Right lobe of liver (tissue), 6 donors: ENCODE measurements around the gene CSRNP2. TPM values are rescaled to one million over a fixed set of nuclear protein-coding genes. Genes with fewer than 3 reads are reported as not detected.

Experiments
- ATAC-seq, 4 donors: fragments of 200-7000 bp; cut with Tn5 transposase; one replicate each; pipeline ENCODE4 v1.9.1; 2020; ENCODE audit warnings: mild to moderate bottlenecking in 4 of 4, moderate library complexity in 4 of 4
- DNase-seq, 3 donors: peaks; one replicate each; pipeline ENCODE4 v3.0.0-alpha.2; 2020
- H3K27ac ChIP-seq, 3 donors: fragments of 200-600 bp; one replicate each; pipeline ENCODE4 v1.8.0; 2022
- H3K27me3 ChIP-seq, 2 donors: fragments of 200-600 bp; one replicate each; pipeline ENCODE4 v1.8.0; 2022
- H3K36me3 ChIP-seq, 4 donors: fragments of 200-600 bp; sonication (generic) in 1 of 4; one replicate each; pipeline versions ENCODE4 v1.5.1 to v1.8.0; 2017 to 2022; ENCODE audit warnings: control low read depth in 1 of 4
- H3K4me1 ChIP-seq, 4 donors: fragments of 200-600 bp; sonication (generic) in 1 of 4; one replicate each; pipeline versions ENCODE4 v1.5.1 to v1.8.0; 2017 to 2022; ENCODE audit warnings: control low read depth in 1 of 4
- H3K4me3 ChIP-seq, 3 donors: fragments of 200-600 bp; one replicate each; pipeline ENCODE4 v1.8.0; 2022
- H3K9me3 ChIP-seq, 4 donors: fragments of 200-600 bp; sonication (generic) in 1 of 4; one replicate each; pipeline versions ENCODE4 v1.5.1 to v1.8.0; 2017 to 2022; ENCODE audit warnings: control low read depth in 1 of 4
- CTCF ChIP-seq, 4 donors: fragments of 200-600 bp in 3 of 4; fragments of 450-650 bp in 1 of 4; IDR thresholded peaks; one replicate each; pipeline versions ENCODE4 v1.5.1 to v1.8.0; 2016 to 2022; ENCODE audit warnings: antibody characterized with exemption in 4 of 4, mild to moderate bottlenecking in 2 of 4
- POLR2A ChIP-seq: fragments of 450-650 bp; IDR thresholded peaks from one replicate; pipeline ENCODE4 v1.6.1; 2017; ENCODE audit warnings: antibody characterized with exemption, mild to moderate bottlenecking
- WGBS: methylation state at CpG from one replicate; pipeline ENCODE4 v1.1.6; 2018; ENCODE audit warnings: low coverage, low lambda C conversion rate; ENCODE audit not compliant: insufficient coverage; ENCODE audit errors: missing lambda C conversion rate; 5-methylcytosine and 5-hydroxymethylcytosine counted together
- intact Hi-C, 2 donors: fragments of 100-400 bp; cut with DNase I; formaldehyde crosslinking; loops; one replicate each; pipeline versions ENCODE4 v1.11.2 to v1.14.1; 2022
- total RNA-seq, 6 experiments: library from RNA; depleted of rRNA in 2 of 6; stranded (reverse); fragments of >200 nt in 2 of 6; fragmentation: NEBNext Ultra II Directional in 3 of 6; extraction: Animal tissue kit (Norgen Biotek cat#: 25700) in 3 of 6; gene quantifications; one replicate each; pipeline versions ENCODE4 v1.1.0 to v1.2.4, GENCODE V29; 2016 to 2023
- donor health status: DM: no; HTN: yes; CAD: no.
- donor health status: DM: no; HTN: no; CAD: no.
- donor health status: DM: no; HTN: no; CAD: no.
- donor health status: DM: no; HTN: yes; CAD: no.
- donor health status: DM: no; HTN: yes; CAD: no.

The CSRNP2 gene
- total RNA-seq, 6 experiments from 2014 or later = 5.2 to 9.4 (median 6.7) TPM

DNA sequence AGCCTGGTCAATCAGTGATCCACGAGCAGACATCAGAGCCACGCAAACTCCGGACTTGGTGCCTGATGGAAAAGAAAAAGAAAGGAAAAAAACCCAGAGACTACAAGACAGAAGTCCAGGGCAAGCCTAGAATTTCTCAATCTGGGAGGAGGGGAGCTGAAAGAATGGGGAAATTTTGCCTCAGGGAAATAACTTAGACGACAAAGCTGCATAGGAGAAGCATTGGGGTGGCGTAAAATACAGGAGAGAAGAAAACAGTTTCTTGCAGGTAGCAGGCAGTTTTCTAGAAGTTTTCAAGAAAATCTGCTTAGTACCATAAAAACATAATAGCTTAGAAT, 54.6 kb downstream of the CSRNP2 start:
- Histone ChIP-seq H3K4me3 (no peak overlapping the region), H3K9me3 (no peaks in the 10 kb centered on the region), H3K27ac (no peak overlapping the region), H3K4me1 (peaks cover 0 to 6% (median 2%) of the 10 kb centered on the region in 4 donors), H3K36me3 (no peaks in the 10 kb centered on the region), H3K27me3 (no peaks in the 10 kb centered on the region)
- no peak for ATAC-seq
- TF ChIP-seq CTCF (IDR thresholded peaks at IDR 0.05) (no peak), POLR2A (no peak)
- no peak for DNase-seq
- 42% methylated on average over 5 of the region's 5 CpGs for WGBS
- intact Hi-C loops = no loop called here

DNA sequence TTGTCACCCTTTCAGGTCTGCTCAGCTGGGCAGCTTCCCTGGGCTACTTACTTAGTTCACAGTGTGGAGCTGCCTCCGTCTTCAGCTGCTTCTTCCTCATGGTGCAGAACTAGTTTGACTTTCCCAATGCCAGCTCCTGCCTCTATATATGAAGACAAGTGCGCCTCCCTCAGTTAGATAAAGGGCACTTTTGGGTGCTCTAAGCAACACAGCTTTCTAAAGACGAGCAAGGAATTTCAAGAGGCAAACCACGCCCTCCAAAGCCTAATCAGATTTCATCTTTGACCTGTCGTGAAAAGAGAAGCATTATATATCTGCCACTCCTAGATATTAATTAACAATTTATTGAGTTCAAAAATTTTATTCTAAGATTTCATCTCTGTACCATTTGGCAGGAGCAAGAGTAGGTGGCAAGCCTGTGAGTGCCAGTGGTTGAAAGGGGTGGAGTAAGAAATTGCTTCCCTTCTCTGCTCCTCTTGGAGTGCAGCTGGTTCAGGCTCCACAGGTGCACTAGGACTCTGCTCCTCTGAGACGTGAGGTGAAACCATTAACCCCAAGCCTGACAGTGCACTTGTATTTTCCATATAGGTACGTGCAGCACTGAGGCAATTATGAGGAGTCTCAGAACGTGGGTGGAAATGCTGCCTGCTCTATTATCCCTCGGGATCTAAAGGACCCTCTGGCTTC, 55.1 kb downstream of the CSRNP2 start:
- Histone ChIP-seq H3K36me3 (no peaks in the 10 kb centered on the region), H3K27ac (no peak overlapping the region), H3K4me3 (no peak overlapping the region), H3K27me3 (no peaks in the 10 kb centered on the region), H3K9me3 (no peaks in the 10 kb centered on the region), H3K4me1 (peaks cover 0 to 11% (median 5%) of the 10 kb centered on the region in 4 donors)
- intact Hi-C loops = no loop called here
- no peak for DNase-seq
- peak; percentile 25 to 47 (median 38) for TF ChIP-seq CTCF (IDR thresholded peaks at IDR 0.05)
- no peak for TF ChIP-seq POLR2A
- 14% methylated on average over 6 of the region's 9 CpGs for WGBS
- ATAC-seq = peak in 1 of 4 donors; percentile 4

DNA sequence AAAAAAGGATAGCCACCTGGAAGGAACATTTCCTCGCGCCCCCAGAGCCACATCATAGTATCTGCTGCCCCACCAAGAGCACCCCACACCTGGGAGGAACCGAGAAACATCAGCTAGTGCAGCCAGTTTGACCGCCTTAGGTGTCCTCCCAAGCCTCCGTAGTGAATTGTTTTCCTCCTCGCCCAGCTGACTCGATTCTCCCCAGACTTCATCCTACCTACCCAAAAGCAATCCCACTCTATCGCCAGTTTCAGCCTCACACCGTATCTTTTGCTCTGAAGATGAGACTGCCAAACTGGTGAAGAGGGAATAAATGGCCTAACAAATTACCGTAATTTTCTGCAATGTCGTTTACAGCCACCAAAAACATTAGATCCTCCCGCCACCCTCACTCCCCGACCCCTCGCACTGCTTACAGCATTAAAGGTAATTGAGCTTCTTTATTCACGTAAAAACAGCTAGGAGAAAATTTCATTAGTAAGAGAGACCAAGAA, 56.0 kb downstream of the CSRNP2 start:
- no peaks in the 10 kb centered on the region for H3K36me3 ChIP-seq
- H3K27ac ChIP-seq = no peak overlapping the region
- WGBS = 92% methylated on average over 14 of the region's 15 CpGs
- TF ChIP-seq CTCF (IDR thresholded peaks at IDR 0.05) (no peak), POLR2A (no peak)
- H3K9me3 ChIP-seq = no peaks in the 10 kb centered on the region
- ATAC-seq (no peak), DNase-seq (no peak)
- H3K4me3 ChIP-seq = no peak overlapping the region
- no peaks in the 10 kb centered on the region for H3K27me3 ChIP-seq
- intact Hi-C loops = no loop called here
- peaks cover 0 to 19% (median 9%) of the 10 kb centered on the region in 4 donors for H3K4me1 ChIP-seq

DNA sequence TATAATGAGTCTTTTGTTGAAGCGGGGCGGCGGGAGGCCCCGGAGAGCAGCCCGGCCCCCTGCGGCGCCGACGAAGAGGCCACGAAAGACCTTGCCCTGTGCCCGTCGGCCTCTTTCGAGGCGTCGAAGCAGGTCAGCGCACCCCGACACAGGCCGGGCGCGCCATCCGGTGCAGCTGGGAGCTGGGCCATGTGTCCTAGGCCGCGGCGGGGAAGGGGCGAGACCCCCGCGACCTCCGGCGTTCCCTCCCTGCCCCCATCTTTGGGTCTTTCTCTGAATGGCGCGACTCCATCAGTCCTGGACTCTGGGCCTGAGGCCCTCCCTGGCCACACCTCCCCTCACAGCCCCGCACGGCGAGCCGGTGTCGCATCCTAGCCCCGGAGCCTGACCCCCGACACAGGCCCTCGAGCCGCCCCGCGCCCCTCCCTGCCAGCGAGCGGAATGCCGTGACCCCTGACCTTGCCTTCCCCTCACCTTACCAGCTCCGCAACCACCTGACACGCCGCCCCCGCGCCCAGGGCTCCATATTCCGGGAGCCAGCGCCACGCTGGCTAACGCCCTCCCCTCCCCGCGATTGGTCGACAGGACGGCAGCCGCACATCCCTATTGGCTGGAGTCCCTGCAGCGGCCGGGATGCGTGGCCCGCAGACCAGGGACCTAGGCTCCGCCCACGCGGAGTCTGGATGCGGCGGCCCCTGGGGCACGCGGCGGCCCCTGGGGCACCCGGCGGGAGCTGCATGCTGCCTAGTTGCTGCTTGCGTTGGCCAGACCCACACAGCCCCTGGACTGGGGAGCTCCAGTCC, 57.4 kb downstream of the CSRNP2 start, which contains the start of gene SLC11A2:
SLC11A2 (minus strand) TSS at position 549 of the 803 bp plus-strand sequence. CDS start 15,656 bp downstream, outside the sequence.
- intact Hi-C loops = no loop called here
- Histone ChIP-seq H3K36me3 (no peaks in the 10 kb centered on the region), H3K27me3 (no peaks in the 10 kb centered on the region), H3K27ac (peak within 1 kb of the TSS; percentile 92 to 99 (median 97)), H3K9me3 (no peaks in the 10 kb centered on the region), H3K4me1 (peaks cover 0 to 33% (median 14%) of the 10 kb centered on the region in 4 donors), H3K4me3 (peak within 1 kb of the TSS; percentile 75 to 80 (median 78))
- ATAC-seq (peak; percentile 84 to 94 (median 90)), DNase-seq (peak; percentile 98)
- TF ChIP-seq CTCF (IDR thresholded peaks at IDR 0.05) (peak in 1 of 4 donors; percentile 17), POLR2A (peak; percentile 88)
- WGBS = 0% methylated on average over 17 of the region's 74 CpGs
